ENCODE data around the gene FNDC3A.
"Not testable (repeated sequence)": the region's sequence is repeated elsewhere in the genome, so short reads cannot be mapped to it uniquely, and the experiment has no call there.

FNDC3A gene

DNA sequence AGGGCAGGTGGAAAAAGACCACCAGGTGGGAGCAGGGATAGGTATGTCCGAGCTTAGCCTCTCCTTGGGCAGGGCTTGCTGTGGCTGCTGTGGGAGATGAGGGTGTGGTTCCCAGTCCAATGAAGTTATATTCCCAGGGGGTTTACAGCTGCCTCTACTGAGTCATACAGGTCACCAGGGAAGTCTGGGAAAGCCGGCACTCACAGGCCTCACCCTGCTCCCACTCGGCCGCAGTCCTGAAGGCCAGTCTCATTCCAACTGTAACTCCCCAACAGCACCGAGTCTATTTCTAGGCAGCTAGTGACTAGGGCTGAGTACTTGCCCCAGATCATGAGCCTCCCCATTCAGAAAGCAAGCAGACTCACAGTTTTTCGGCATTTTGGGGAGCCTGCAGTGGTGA, 77.1 kb downstream of the FNDC3A start:
- DNase-seq = no peak

DNA sequence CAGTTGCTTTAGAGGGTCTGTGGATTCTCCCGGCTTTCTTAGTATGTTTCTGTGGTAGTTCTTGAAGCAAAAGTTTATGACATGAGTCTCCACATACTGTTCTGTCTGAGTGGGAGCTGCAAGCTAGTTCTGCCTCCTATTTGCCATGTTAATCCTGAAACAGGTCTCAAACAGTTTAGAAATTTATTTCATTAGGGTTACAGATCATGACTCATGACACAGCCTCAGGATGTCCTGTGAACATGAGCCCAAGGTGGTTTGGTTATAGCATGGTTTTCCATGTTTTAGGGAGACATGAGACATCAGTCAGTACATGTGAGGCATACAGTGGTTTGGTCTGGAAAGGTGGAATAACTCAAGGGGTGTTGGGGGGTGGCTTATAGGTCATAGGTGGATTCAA, 77.5 kb downstream of the FNDC3A start:
- no peak for DNase-seq

DNA sequence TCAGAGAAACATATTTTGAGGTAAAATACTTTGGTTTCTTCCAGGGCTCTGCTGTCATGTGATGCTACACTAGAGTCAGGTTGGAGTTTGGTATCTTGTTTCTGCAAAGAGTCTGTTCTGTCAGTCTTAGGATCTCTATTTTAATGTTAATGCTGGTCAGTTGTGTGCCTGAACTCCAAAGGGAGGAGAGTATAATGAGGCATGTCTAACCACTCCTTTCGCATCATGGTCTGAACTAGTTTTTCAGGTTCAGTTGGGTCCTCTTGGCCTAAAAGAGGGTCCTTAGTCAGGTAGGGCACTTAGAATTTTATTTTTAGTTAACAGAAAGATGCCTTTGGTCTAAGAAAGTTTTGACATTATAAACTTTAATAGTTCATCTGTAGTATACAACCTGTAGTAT, 78.2 kb downstream of the FNDC3A start:
- DNase-seq = no peak

DNA sequence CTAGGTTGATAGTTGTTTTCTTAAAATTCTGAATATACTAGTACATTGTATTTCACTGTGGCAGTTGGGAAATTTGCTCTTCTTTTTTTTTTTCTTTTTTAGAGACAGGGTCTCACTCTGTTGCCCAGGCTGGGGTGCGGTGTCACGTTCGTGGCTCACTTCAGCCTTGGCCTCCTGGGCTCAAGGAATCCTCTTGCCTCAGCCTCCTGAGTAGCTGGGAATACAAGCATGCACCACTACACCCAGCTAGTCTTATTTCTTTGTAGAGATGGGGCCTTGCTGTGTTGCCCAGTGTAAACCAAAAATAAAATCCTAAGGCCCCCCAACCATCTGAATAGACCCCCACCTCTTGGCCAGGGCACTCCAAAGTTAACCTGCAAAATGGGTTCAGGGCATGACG, 79.3 kb downstream of the FNDC3A start:
- no peak for DNase-seq

DNA sequence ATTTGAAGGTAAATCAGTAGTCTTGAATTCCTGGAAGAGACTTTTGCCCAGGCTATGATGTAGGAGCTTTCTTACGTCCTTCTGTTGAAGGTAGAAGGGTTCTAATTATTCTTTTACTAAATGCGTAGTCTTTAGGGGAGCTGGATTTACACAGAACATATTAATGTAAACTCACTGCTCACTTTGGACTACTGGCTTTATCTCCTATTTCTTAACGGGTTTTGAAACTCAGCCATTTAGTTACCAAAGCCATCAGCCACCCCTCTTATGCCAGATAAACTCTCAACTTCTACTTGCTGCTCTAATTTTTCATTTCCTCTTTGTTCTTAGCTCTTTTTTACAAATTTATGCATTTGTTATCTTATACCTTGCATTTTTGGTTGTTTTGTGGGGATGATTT, 81.5 kb downstream of the FNDC3A start:
- DNase-seq = no peak

DNA sequence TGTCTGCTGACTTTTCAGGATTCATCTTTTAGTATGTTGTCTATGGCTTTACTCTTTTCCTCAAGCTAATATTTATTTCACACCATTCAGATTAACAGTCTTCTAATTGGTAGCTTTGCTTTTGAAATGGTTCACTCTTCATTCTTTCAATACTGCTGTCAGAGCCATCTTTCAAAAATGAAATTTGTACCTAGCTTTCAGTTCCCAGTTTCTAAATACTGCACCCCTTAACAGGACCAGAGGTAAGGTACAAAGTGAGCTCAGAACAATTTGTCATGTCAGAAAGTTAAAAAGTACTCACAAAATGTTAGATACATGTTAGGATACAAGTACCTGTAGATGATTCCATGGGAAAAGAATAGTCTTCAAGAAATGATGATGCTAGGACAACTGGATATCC, 83.0 kb downstream of the FNDC3A start:
- DNase-seq = no peak

DNA sequence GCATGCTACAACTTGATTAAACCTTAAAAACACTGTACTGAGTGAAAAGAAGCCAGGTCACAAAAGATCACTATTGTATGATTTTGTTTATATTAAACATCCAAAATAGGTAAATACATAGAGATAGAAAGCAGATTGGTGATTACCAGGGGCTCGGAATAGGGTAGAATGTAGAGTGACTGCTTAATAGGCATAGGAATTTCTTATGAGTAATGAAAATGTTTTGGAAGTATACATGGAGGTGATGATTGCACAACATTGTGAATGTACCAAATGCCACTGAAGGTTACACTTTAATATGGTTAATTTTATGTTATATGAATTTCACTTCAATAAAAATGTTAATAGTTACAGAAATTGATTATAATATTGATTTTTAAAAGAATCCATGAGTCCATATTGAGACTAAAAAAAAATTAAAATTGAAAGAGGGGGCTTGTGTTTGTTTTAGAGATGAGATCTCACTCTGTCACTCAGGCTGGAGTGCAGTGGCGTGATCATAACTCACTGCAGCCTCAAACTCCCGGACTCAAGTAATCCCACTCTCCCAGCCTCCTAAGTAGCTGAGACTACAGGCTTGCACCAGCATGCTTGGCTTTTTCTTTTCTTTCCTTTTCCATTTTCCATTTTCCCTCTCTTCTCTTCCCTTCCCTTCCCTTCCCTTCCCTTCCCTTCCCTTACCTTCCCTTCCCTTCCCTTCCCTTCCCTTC, 85.1 kb downstream of the FNDC3A start:
- no peak for DNase-seq

DNA sequence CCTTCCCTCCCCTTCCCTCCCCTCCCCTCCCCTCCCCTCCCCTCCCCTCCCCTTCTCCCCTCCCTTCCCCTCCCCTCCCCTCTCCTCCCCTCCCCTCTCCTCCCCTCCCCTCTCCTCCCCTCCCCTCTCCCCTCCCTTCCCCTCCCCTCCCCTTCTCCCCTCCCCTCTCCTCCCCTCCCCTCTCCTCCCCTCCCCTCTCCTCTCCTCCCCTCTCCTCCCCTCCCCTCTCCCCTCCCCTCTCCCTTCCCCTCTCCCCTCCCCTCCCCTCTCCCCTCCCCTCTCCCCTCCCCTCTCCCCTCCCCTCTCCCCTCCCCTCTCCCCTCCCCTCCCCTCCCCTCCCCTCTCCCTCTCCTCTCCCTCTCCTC, 85.7 kb downstream of the FNDC3A start:
- not testable (repeated sequence) for DNase-seq

DNA sequence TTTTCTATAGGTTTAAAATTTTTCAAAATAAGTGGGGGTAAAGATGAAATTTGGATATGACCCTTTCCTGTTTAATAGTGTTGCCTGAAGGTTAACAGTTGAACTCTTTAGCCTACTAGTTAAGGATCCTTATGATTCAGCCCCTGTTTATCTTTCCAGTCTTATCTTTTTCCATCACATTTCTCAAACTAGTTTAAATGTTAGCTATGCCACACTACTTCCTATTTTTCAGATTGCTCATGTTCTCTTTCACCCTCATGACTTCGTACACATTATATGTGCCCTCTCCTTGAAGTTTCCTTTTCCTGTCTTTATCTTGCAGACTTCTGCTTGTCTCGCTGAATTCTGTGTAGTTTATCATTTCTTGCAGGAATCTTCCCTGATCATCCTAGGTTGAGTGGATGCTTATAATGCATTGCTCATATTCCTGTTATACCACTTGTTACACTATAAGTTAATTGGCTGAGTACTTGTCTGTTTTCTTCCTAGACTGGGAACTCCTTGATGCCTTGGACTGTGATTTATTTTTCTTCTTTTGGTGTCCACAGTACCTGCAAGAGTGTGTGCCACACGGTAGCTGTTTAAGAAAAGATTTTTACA, 86.7 kb downstream of the FNDC3A start:
- no peak for DNase-seq

- no peak for DNase-seq
These were observed 87.3 kb downstream of the FNDC3A start for GRCh38 chr13:49063011-49063410.

- no peak for DNase-seq
These were observed 87.8 kb downstream of the FNDC3A start for GRCh38 chr13:49063497-49063896.

GRCh38 chr13:49064476-49064875, 88.8 kb downstream of the FNDC3A start:
- DNase-seq = no peak

- no peak for DNase-seq
These were observed 91.1 kb downstream of the FNDC3A start for GRCh38 chr13:49066856-49067255.

- DNase-seq = not testable (repeated sequence)
These were observed 92.8 kb downstream of the FNDC3A start for GRCh38 chr13:49068498-49068897.

GRCh38 chr13:49070021-49070420, 94.3 kb downstream of the FNDC3A start:
- not testable (repeated sequence) for DNase-seq

DNA sequence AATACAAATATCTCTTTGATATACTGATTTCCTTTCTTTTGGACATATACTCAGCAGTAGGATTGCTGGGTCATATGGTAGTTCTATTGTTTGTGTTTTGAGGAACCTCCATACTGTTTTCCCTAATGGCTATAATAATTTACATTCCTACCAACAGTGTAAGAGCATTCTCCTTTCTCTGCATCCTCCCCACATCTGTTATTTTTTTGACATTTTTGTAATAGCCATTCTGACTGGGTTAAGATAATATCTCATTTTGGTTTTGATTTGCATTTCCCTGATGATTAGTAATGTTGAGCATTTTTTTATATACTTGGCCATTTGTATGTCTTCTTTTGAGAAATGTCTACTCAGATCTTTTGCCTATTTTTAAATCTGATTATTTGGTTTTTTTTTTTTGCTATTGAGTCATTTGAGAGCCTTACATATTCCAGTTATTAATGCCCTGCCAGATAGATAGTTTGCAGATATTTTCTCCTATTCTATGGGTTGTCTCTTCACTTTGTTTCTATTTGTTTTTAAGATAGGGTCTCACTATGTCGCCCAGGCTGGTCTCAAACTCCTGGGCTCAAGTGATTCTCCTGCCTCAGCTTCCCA, 95.7 kb downstream of the FNDC3A start:
- DNase-seq = no peak

- no peak for DNase-seq
These were observed 107.2 kb downstream of the FNDC3A start for GRCh38 chr13:49082653-49083536.

DNA sequence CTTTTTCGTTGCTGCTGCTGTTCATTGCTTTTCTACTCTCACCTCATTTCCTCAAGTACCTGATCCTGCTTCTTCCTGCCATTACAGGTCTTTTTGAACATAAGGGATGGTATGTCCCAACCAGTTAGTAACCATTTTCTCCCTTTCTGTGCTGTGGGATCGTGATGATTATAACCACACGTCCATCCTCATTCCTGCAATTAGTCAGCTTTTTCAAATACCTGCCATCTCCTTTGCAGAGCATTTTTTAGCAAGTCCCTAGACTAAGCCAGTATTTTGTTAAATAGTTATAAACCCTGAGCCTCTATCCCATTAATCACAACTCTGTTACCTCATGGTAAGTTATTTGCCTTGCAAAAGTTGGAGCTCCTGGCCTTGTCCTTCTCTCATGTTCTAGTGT, 109.2 kb downstream of the FNDC3A start:
- DNase-seq = no peak

DNA sequence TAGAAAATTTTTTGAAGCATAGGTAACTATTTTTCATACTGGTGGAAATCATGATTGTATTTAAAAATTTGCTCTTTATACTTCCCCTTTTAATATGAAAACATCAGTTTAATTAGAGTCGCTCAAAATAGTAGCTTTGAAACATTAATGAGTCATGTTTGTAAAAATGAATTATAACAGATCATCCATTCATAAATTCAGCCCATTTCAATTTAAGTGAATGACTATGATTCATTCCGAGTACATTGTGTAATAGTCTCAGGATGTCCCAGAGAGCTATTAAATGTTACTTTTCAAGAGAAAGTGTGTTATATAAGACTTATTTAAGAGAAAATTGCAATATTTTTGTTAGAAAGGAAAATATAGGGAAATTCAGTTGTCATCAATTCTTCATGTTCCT, 111.0 kb downstream of the FNDC3A start:
- DNase-seq = no peak

- no peak for DNase-seq
These were observed 117.7 kb downstream of the FNDC3A start for GRCh38 chr13:49093376-49093775.

DNA sequence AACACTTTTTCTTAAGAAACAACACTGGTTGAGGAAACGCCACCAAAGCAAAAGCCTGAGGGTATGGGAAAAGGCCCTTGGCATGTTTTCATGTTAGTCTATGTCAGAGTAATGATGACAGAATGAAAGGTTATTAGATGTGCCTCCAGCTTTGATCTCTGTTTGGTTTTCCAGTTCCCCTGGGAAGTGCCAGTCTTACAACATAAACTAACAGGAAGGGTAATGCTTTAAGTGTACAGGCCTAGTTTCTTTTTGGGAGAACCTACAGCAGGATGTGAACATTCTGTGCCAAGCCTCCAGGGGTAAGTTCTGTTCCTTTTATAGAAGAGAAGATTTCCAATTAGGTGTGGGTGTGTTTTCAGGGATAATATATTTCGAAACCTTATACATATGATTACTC, 121.7 kb downstream of the FNDC3A start:
- no peak for DNase-seq

- DNase-seq = no peak
These were observed 122.5 kb downstream of the FNDC3A start for GRCh38 chr13:49098198-49098597.

GRCh38 chr13:49098771-49099512, 123.2 kb downstream of the FNDC3A start:
- no peak for DNase-seq

Measured in NCI-H2029 (cell line).